Mucosa of rectum (tissue), 2 donors: ENCODE data around the gene CCDC138.

ENCODE experiments used
- H3K27ac ChIP-seq, 2 donors: one replicate each; pipeline ENCODE4 v1.7.0; 2013; ENCODE audit warnings: inconsistent platforms in 2 of 2, low read depth in 2 of 2, low read length in 2 of 2
- H3K27me3 ChIP-seq, 2 donors: one replicate each; pipeline ENCODE4 v1.7.0; 2013; ENCODE audit warnings: low read length in 2 of 2; ENCODE audit not compliant: control insufficient read depth in 2 of 2, insufficient read depth in 2 of 2
- H3K36me3 ChIP-seq, 2 donors: one replicate each; pipeline ENCODE4 v1.7.0; 2013; ENCODE audit warnings: low read length in 2 of 2; ENCODE audit not compliant: control insufficient read depth in 2 of 2, insufficient read depth in 2 of 2
- H3K4me1 ChIP-seq, 2 donors: one replicate each; pipeline ENCODE4 v1.7.0; 2013; ENCODE audit warnings: low read length in 2 of 2, mild to moderate bottlenecking in 1 of 2; ENCODE audit not compliant: control insufficient read depth in 2 of 2, insufficient read depth in 2 of 2
- H3K4me3 ChIP-seq, 2 donors: one replicate each; pipeline ENCODE4 v1.7.0; 2013; ENCODE audit warnings: low read length in 2 of 2
- H3K9ac ChIP-seq, 2 donors: one replicate each; pipeline ENCODE4 v1.7.0; 2013; ENCODE audit warnings: low read length in 2 of 2, low read depth in 1 of 2, mild to moderate bottlenecking in 1 of 2
- H3K9me3 ChIP-seq, 2 donors: one replicate each; pipeline ENCODE4 v1.7.0; 2013; ENCODE audit warnings: low read length in 2 of 2; ENCODE audit not compliant: control insufficient read depth in 2 of 2
- donor health status: healthy.
- donor health status: Normal muscosa, but diverticular disease.

CCDC138 gene

DNA sequence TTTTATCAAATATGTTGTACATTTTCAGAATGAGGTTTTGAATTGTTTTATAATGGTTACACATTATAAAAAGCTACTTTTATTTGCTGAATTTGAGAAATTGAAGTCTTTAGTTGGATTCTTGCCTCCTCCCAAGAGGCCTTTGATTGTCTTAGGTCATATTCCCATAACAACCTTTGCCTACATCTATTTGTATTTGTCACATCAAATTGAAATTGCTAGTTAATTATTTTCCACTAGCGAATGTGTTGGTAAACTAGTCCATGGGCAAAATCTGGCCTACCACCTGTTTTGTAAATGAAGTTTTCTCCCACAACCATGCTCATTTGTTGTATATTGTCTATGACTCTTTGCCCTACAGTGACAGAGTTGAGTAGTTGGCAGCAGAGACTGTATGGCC lies 60.4 kb downstream of the CCDC138 start:
- H3K4me1 ChIP-seq = peaks cover 0 to 3% of the 10 kb centered on the region in 2 donors
- H3K27ac ChIP-seq = no peak overlapping the region
- H3K9ac ChIP-seq = no peak overlapping the region
- H3K4me3 ChIP-seq = no peak overlapping the region
- H3K36me3 ChIP-seq = no peaks in the 10 kb centered on the region
- no peaks in the 10 kb centered on the region for H3K9me3 ChIP-seq
- no peaks in the 10 kb centered on the region for H3K27me3 ChIP-seq

GRCh38 chr2:108852375-108852774 lies 65.8 kb downstream of the CCDC138 start:
- Histone ChIP-seq H3K36me3 (no peaks in the 10 kb centered on the region), H3K27me3 (no peaks in the 10 kb centered on the region), H3K9me3 (no peaks in the 10 kb centered on the region), H3K9ac (no peak overlapping the region), H3K27ac (no peak overlapping the region), H3K4me3 (no peak overlapping the region), H3K4me1 (no peaks in the 10 kb centered on the region)

- Histone ChIP-seq H3K27me3 (no peaks in the 10 kb centered on the region), H3K9me3 (no peaks in the 10 kb centered on the region), H3K4me3 (no peak overlapping the region), H3K27ac (no peak overlapping the region), H3K9ac (no peak overlapping the region), H3K36me3 (no peaks in the 10 kb centered on the region), H3K4me1 (no peaks in the 10 kb centered on the region)
Measured at GRCh38 chr2:108853421-108853820, 66.8 kb downstream of the CCDC138 start.

- H3K9ac ChIP-seq = no peak overlapping the region
- no peak overlapping the region for H3K4me3 ChIP-seq
- H3K9me3 ChIP-seq = no peaks in the 10 kb centered on the region
- H3K36me3 ChIP-seq = no peaks in the 10 kb centered on the region
- no peaks in the 10 kb centered on the region for H3K27me3 ChIP-seq
- no peaks in the 10 kb centered on the region for H3K4me1 ChIP-seq
- H3K27ac ChIP-seq = no peak overlapping the region
Measured at GRCh38 chr2:108854484-108854883, 67.9 kb downstream of the CCDC138 start.

GRCh38 chr2:108855194-108855593 lies 68.6 kb downstream of the CCDC138 start:
- Histone ChIP-seq H3K36me3 (no peaks in the 10 kb centered on the region), H3K9ac (no peak overlapping the region), H3K4me1 (no peaks in the 10 kb centered on the region), H3K4me3 (no peak overlapping the region), H3K27ac (no peak overlapping the region), H3K27me3 (no peaks in the 10 kb centered on the region), H3K9me3 (no peaks in the 10 kb centered on the region)

DNA sequence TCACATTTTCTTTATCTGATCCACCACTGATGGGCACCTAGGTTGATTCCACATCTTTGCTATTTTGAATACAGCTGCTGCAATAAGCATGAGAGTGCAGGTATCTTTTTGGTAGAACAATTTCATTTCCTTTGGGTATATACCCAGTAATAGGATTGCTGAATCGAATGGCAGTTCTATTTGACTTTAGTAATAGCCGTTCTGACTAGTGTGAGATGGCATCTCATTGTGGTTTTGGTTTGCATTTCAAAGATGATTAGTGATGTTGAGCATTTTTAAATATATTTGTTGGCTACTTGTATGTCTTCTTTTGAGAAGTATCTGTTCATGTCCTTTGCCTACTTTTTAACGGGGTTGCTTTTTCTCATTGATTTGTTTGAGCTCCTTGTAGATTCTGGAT lies 72.3 kb downstream of the CCDC138 start:
- H3K4me3 ChIP-seq = no peak overlapping the region
- H3K9ac ChIP-seq = no peak overlapping the region
- no peaks in the 10 kb centered on the region for H3K4me1 ChIP-seq
- no peaks in the 10 kb centered on the region for H3K9me3 ChIP-seq
- no peak overlapping the region for H3K27ac ChIP-seq
- H3K36me3 ChIP-seq = no peaks in the 10 kb centered on the region
- no peaks in the 10 kb centered on the region for H3K27me3 ChIP-seq

- Histone ChIP-seq H3K4me1 (no peaks in the 10 kb centered on the region), H3K27me3 (no peaks in the 10 kb centered on the region), H3K27ac (no peak overlapping the region), H3K9ac (no peak overlapping the region), H3K4me3 (no peak overlapping the region), H3K36me3 (peaks cover 0 to 6% of the 10 kb centered on the region in 2 donors), H3K9me3 (peaks cover 4 to 6% of the 10 kb centered on the region in 2 donors)
Measured at GRCh38 chr2:108866041-108866440, 79.5 kb downstream of the CCDC138 start.

DNA sequence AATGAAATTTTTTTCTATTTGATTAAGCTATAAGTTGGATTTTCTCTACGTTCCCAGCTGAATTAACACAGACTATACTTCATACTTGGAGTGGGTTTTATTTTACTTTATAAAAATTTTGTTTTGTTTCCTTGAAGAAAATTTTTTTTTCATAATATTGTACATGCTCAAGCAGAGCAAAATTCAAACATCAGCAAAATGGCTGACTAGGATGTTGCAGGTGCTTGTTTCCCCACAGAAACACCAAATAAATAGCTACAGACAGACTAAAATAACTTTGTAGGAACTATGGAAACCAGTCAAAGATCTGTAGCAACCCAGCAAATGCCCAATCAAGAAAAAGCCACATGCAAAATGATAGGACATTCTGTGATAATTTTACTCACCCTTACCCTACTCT lies 82.3 kb downstream of the CCDC138 start:
- H3K9me3 ChIP-seq = peaks cover 4 to 6% of the 10 kb centered on the region in 2 donors
- no peak overlapping the region for H3K27ac ChIP-seq
- H3K36me3 ChIP-seq = peaks cover 0 to 6% of the 10 kb centered on the region in 2 donors
- no peaks in the 10 kb centered on the region for H3K27me3 ChIP-seq
- H3K4me3 ChIP-seq = no peak overlapping the region
- H3K9ac ChIP-seq = no peak overlapping the region
- H3K4me1 ChIP-seq = no peaks in the 10 kb centered on the region

DNA sequence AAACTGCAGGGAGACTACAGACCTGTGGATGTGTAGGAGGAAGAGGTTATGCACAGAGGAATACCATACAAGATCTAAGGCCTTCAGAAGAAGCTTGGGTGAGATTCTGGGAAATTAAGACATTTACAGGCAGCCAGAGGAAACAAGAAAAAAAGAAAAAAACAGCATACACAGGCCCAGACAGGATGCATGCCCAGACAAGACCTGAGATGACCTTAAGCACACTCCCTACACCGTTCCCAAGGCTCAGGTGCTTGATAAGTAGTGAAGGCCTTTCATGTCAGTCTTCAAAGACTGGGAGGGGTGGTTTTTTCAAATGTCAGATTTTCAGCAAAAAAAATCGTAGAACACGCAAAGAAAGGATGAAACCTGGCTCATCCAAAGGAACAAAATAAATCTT lies 83.0 kb downstream of the CCDC138 start:
- no peak overlapping the region for H3K4me3 ChIP-seq
- H3K27ac ChIP-seq = no peak overlapping the region
- H3K4me1 ChIP-seq = no peaks in the 10 kb centered on the region
- H3K27me3 ChIP-seq = no peaks in the 10 kb centered on the region
- H3K9ac ChIP-seq = no peak overlapping the region
- peaks cover 4 to 6% of the 10 kb centered on the region in 2 donors for H3K9me3 ChIP-seq
- H3K36me3 ChIP-seq = peaks cover 0 to 6% of the 10 kb centered on the region in 2 donors

DNA sequence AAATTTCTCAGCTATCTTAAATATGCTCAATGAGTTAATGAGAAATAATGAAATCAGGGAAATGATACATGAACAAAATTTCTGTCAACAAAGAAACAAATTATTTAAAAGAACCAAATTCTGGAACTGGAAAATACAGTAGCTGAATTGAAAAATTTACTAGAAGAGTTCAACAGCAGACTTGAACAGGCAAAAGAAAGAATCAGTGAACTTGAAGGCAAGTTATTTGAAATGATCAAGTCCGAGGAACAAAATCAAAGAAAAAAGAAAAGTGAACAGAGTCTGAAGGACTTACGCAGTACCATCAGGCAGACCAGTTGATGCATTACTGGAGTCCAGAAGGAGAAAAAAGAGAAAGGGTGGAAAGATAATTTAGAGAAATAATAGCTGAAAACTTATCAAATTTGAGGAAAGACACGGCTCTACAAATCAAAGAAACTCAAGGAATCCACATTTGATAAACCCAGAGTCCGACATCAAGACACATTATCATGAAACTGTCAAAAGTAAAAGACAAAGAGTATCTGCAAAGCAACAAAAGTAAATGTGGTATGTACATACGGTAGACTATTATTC lies 83.6 kb downstream of the CCDC138 start:
- Histone ChIP-seq H3K4me1 (no peaks in the 10 kb centered on the region), H3K27me3 (no peaks in the 10 kb centered on the region), H3K9me3 (peaks cover 4 to 6% of the 10 kb centered on the region in 2 donors), H3K27ac (no peak overlapping the region), H3K36me3 (peaks cover 0 to 6% of the 10 kb centered on the region in 2 donors), H3K4me3 (no peak overlapping the region), H3K9ac (no peak overlapping the region)

DNA sequence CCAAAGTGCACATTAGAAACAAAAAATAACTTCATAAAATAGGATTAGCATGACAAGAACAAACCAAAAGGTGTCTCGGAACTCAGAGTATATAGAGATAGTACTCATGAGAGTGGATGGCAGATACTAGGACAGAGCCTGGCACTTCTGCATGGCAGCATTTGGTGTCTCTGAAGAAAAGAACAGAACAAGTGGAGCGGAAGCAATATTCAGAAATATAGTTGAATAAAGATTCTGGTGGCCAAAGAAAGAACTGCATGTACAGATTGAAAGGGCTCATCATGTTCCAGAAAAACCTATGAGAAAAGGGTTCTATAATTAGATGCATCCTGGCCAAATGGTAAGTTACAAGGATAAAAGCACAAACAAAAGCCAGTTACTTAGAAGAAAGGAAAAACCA lies 90.9 kb downstream of the CCDC138 start:
- Histone ChIP-seq H3K27me3 (no peaks in the 10 kb centered on the region), H3K4me1 (no peaks in the 10 kb centered on the region), H3K36me3 (no peaks in the 10 kb centered on the region), H3K9ac (no peak overlapping the region), H3K9me3 (no peaks in the 10 kb centered on the region), H3K27ac (no peak overlapping the region), H3K4me3 (no peak overlapping the region)
